H9 (cell line): ENCODE measurements around the gene TCEAL3. TPM values are rescaled to one million over a fixed set of nuclear protein-coding genes. Genes with fewer than 3 reads are reported as not detected.

Source experiments
- DNase-seq: peaks from one replicate; pipeline ENCODE4 v3.0.0-alpha.2; 2017
- H2AFZ ChIP-seq: one replicate; pipeline ENCODE4 v1.6.1; 2013; ENCODE audit warnings: mild to moderate bottlenecking, low read length, control low read depth, moderate library complexity
- H2AK5ac ChIP-seq: 2 replicates; pipeline ENCODE4 v1.6.1; 2013; ENCODE audit warnings: low read length, control low read depth, mixed read lengths; ENCODE audit not compliant: insufficient read length
- H2BK120ac ChIP-seq: one replicate; pipeline ENCODE4 v1.6.1; 2013; ENCODE audit warnings: low read depth, mild to moderate bottlenecking, low read length, control low read depth, inconsistent platforms; ENCODE audit not compliant: poor library complexity, severe bottlenecking
- H2BK12ac ChIP-seq: 2 replicates; pipeline ENCODE4 v1.6.1; 2013; ENCODE audit warnings: low read length, control low read depth, mixed read lengths, low read depth; ENCODE audit not compliant: insufficient read length
- H2BK15ac ChIP-seq: 2 replicates; pipeline ENCODE4 v1.6.1; 2013; ENCODE audit warnings: low read depth, low read length, control low read depth
- H2BK20ac ChIP-seq: one replicate; pipeline ENCODE4 v1.6.1; 2013; ENCODE audit warnings: low read depth, mild to moderate bottlenecking, low read length, control low read depth, inconsistent platforms; ENCODE audit not compliant: poor library complexity, severe bottlenecking
- H2BK5ac ChIP-seq: 2 replicates; pipeline ENCODE4 v1.6.1; 2013; ENCODE audit warnings: low read length, control low read depth, mixed read lengths; ENCODE audit not compliant: insufficient read length
- H3K14ac ChIP-seq: 2 replicates; pipeline ENCODE4 v1.6.1; 2013; ENCODE audit warnings: low read length, control low read depth; ENCODE audit not compliant: insufficient read depth
- H3K18ac ChIP-seq: 2 replicates; pipeline ENCODE4 v1.6.1; 2013; ENCODE audit warnings: low read depth, mild to moderate bottlenecking, mixed read lengths, low read length, control low read depth; ENCODE audit not compliant: insufficient read length
- H3K23ac ChIP-seq: 2 replicates; pipeline ENCODE4 v1.6.1; 2013; ENCODE audit warnings: low read length, control low read depth, mixed read lengths, low read depth; ENCODE audit not compliant: insufficient read length
- H3K23me2 ChIP-seq: 2 replicates; pipeline ENCODE4 v1.6.1; 2013; ENCODE audit warnings: low read depth, mild to moderate bottlenecking, mixed read lengths, low read length, control low read depth; ENCODE audit not compliant: insufficient read length, poor library complexity, severe bottlenecking
- H3K27ac ChIP-seq: 2 replicates; pipeline ENCODE4 v1.5.1; 2013; ENCODE audit warnings: low read length, control low read depth, mixed read lengths, low read depth; ENCODE audit not compliant: insufficient read length
- H3K27me3 ChIP-seq: 2 replicates; pipeline ENCODE4 v1.6.1; 2013; ENCODE audit warnings: low read length, control low read depth, inconsistent platforms; ENCODE audit not compliant: insufficient read depth
- H3K4ac ChIP-seq: 2 replicates; pipeline ENCODE4 v1.6.1; 2013; ENCODE audit warnings: low read depth, mild to moderate bottlenecking, control low read depth, inconsistent platforms, low read length, moderate library complexity
- H3K4me1 ChIP-seq: 2 replicates; pipeline ENCODE4 v1.6.1; 2013; ENCODE audit warnings: low read length, control low read depth, inconsistent platforms; ENCODE audit not compliant: insufficient read depth
- H3K4me2 ChIP-seq: 2 replicates; pipeline ENCODE4 v1.6.1; 2013; ENCODE audit warnings: low read length, control low read depth, mixed read lengths; ENCODE audit not compliant: insufficient read length, insufficient read depth
- H3K56ac ChIP-seq: 2 replicates; pipeline ENCODE4 v1.6.1; 2013; ENCODE audit warnings: low read depth, mild to moderate bottlenecking, mixed read lengths, low read length, control low read depth; ENCODE audit not compliant: insufficient read length
- H3K79me1 ChIP-seq: 2 replicates; pipeline ENCODE4 v1.6.1; 2013; ENCODE audit warnings: low read depth, mild to moderate bottlenecking, moderate library complexity, low read length, control low read depth, inconsistent platforms; ENCODE audit not compliant: insufficient read depth, poor library complexity, severe bottlenecking
- H3K79me2 ChIP-seq: 2 replicates; pipeline ENCODE4 v1.6.1; 2013; ENCODE audit warnings: low read length, control low read depth, inconsistent platforms; ENCODE audit not compliant: insufficient read depth
- H3K9ac ChIP-seq: 2 replicates; pipeline ENCODE4 v1.6.1; 2013; ENCODE audit warnings: low read length, control low read depth, mixed read lengths; ENCODE audit not compliant: insufficient read length; ENCODE audit errors: extremely low read depth
- H3K9me3 ChIP-seq: one replicate; pipeline ENCODE4 v1.6.1; 2013; ENCODE audit warnings: low read depth, low read length, inconsistent platforms; ENCODE audit not compliant: control insufficient read depth
- H3T11ph ChIP-seq: one replicate; pipeline ENCODE4 v1.6.1; 2013; ENCODE audit warnings: mild to moderate bottlenecking, low read length, control low read depth, inconsistent platforms
- H4K20me1 ChIP-seq: one replicate; pipeline ENCODE4 v1.6.1; 2013; ENCODE audit not compliant: control insufficient read depth, insufficient read length, insufficient read depth
- H4K5ac ChIP-seq: 2 replicates; pipeline ENCODE4 v1.6.1; 2013; ENCODE audit warnings: low read depth, mild to moderate bottlenecking, mixed read lengths, low read length, control low read depth; ENCODE audit not compliant: insufficient read length
- H4K8ac ChIP-seq: replicated peaks from 2 replicates; pipeline ENCODE4 v1.6.1; 2013; ENCODE audit warnings: low read length, control low read depth, mixed read lengths, low read depth; ENCODE audit not compliant: insufficient read length
- H4K91ac ChIP-seq: 2 replicates; pipeline ENCODE4 v1.6.1; 2013; ENCODE audit warnings: low read depth, mild to moderate bottlenecking, moderate library complexity, mixed read lengths, low read length, control low read depth; ENCODE audit not compliant: insufficient read length
- H3K27ac Mint-ChIP-seq, 3 experiments: 2 replicates in 2 of 3; 3 replicates in 1 of 3; pipeline ENCODE4 v1.8.0; 2020 to 2021; ENCODE audit warnings: mixed read lengths in 3 of 3, mild to moderate bottlenecking in 1 of 3, moderate library complexity in 1 of 3
- H3K27me3 Mint-ChIP-seq: 2 replicates; pipeline ENCODE4 v1.8.0; 2021; ENCODE audit warnings: low read depth, mild to moderate bottlenecking, moderate library complexity, mixed read lengths
- H3K36me3 Mint-ChIP-seq, 3 experiments: 2 replicates in 2 of 3; 3 replicates in 1 of 3; pipeline ENCODE4 v1.8.0; 2020 to 2021; ENCODE audit warnings: low read depth in 3 of 3, mixed read lengths in 3 of 3; ENCODE audit not compliant: insufficient read depth in 1 of 3
- H3K4me1 Mint-ChIP-seq, 2 experiments: 2 replicates each; pipeline ENCODE4 v1.8.0; 2020; ENCODE audit warnings: mixed read lengths in 2 of 2
- H3K4me3 Mint-ChIP-seq, 2 experiments: 2 replicates in 1 of 2; 3 replicates in 1 of 2; pipeline ENCODE4 v1.8.0; 2020 to 2021; ENCODE audit warnings: mild to moderate bottlenecking in 2 of 2, mixed read lengths in 2 of 2, moderate library complexity in 1 of 2
- H3K9me3 Mint-ChIP-seq, 2 experiments: 2 replicates in 1 of 2; 3 replicates in 1 of 2; pipeline ENCODE4 v1.8.0; 2020; ENCODE audit warnings: mild to moderate bottlenecking in 2 of 2, mixed read lengths in 2 of 2, moderate library complexity in 1 of 2
- WGBS: extraction: QIAGEN DNeasy Blood & Tissue Kit; methylation state at CpG from one replicate; pipeline ENCODE4 v1.1.7; 2013; ENCODE audit warnings: missing lambda C conversion rate, low lambda C conversion rate, mixed read lengths; ENCODE audit not compliant: insufficient read length; ENCODE audit errors: extremely low coverage; 5-methylcytosine and 5-hydroxymethylcytosine counted together
- total RNA-seq: library from RNA; stranded (reverse); gene quantifications from 2 replicates; pipeline ENCODE4 v1.2.1, GENCODE V29; 2021
- TF ChIP-seq, protein P1 (sequence below): fragments of 200-600 bp; sonication (generic); conservative IDR thresholded peaks from 3 replicates; pipeline ENCODE4 v1.8.0; 2021; ENCODE audit warnings: antibody characterized with exemption, mild to moderate bottlenecking

Gene TCEAL3
- total RNA-seq, 1 experiment from 2014 or later, result 11.1 TPM

DNA sequence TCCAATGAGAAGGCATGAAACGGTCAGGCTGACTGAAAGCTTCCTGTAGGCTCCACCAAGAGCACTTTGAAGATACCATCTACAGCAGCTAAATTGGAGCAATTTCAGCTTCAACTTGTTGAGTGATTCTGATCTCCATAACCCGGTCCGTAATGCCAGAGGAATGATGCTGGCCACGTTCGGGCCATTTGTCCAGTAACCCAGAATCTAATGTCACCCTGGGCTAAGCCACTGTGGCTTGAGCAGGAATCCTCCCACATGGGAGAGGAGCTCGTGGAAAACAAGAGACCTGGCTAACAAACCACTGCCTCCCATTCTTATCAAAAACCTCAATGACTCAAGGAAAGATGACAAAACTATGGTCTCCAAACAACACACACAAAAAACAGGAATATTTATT, 36.6 kb upstream of the TCEAL3 start:
- DNase-seq, result no peak
- Histone ChIP-seq H3K9ac (no peak overlapping the region), H3K27me3 (no peaks in the 10 kb centered on the region), H2BK15ac (no peak overlapping the region), H2AK5ac (no peak overlapping the region), H3K4me2 (no peak overlapping the region), H3T11ph (no peak overlapping the region), H2BK120ac (no peak overlapping the region), H3K18ac (no peak overlapping the region), H2BK12ac (no peak overlapping the region), H3K14ac (no peak overlapping the region), H4K91ac (no peak overlapping the region), H3K79me1 (no peaks in the 10 kb centered on the region), H3K4ac (no peak overlapping the region), H2BK5ac (no peak overlapping the region), H4K5ac (no peak overlapping the region), H3K79me2 (no peaks in the 10 kb centered on the region), H3K9me3 (no peaks in the 10 kb centered on the region), H4K20me1 (no peaks in the 10 kb centered on the region), H3K23me2 (no peaks in the 10 kb centered on the region), H3K23ac (no peak overlapping the region), H2AFZ (no peak overlapping the region), H3K4me1 (no peaks in the 10 kb centered on the region), H3K56ac (no peak overlapping the region), H3K27ac (no peak overlapping the region), H2BK20ac (no peak overlapping the region), H4K8ac (no peak overlapping the region)
- H3K9me3 Mint-ChIP-seq, result peaks cover 0 to 15% of the 10 kb centered on the region in 2 experiments; a peak in 2 of 5 replicates
- TF ChIP-seq, protein P1, sequence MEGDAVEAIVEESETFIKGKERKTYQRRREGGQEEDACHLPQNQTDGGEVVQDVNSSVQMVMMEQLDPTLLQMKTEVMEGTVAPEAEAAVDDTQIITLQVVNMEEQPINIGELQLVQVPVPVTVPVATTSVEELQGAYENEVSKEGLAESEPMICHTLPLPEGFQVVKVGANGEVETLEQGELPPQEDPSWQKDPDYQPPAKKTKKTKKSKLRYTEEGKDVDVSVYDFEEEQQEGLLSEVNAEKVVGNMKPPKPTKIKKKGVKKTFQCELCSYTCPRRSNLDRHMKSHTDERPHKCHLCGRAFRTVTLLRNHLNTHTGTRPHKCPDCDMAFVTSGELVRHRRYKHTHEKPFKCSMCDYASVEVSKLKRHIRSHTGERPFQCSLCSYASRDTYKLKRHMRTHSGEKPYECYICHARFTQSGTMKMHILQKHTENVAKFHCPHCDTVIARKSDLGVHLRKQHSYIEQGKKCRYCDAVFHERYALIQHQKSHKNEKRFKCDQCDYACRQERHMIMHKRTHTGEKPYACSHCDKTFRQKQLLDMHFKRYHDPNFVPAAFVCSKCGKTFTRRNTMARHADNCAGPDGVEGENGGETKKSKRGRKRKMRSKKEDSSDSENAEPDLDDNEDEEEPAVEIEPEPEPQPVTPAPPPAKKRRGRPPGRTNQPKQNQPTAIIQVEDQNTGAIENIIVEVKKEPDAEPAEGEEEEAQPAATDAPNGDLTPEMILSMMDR, result no peak
- no peak overlapping the region; a peak in 1 of 5 replicates for H3K4me3 Mint-ChIP-seq
- no peaks in the 10 kb centered on the region; the same call in 1 of the 2 replicates for H3K27me3 Mint-ChIP-seq
- no peak overlapping the region for H3K27ac Mint-ChIP-seq
- WGBS, result no CpG with 5 or more reads among the region's 6 CpGs
- no peaks in the 10 kb centered on the region for H3K36me3 Mint-ChIP-seq
- no peaks in the 10 kb centered on the region for H3K4me1 Mint-ChIP-seq
